ENCODE results near the gene ZNF431. TPM values are rescaled to one million over a fixed set of nuclear protein-coding genes. Genes with fewer than 3 reads are reported as not detected.
"Not testable (repeated sequence)": the region's sequence is repeated elsewhere in the genome, so short reads cannot be mapped to it uniquely, and the experiment has no call there.

ZNF431 gene
- total RNA-seq, 1 experiment from 2014 or later = 9.2 TPM

GRCh38 chr19:21138130-21138529 is 3.7 kb upstream of the ZNF431 start:
- CTCF ChIA-PET = no interaction called here
- H3K9me2 ChIP-seq (replicated peaks; ENCODE audit: low read length) = no peaks in the 10 kb centered on the region
- 0 out of 2 replicates have a peak, but pooled peaks cover 6% of the 10 kb centered on the region for H3K4me1 ChIP-seq (ENCODE audit: insufficient read depth, low read length)
- H2AFZ ChIP-seq (ENCODE audit: low read length) = no peak overlapping the region
- no TSS peak for BruUV-seq (replicated peaks)
- H3K4me3 ChIP-seq (ENCODE audit: low read length) = no peak overlapping the region
- no peaks in the 10 kb centered on the region for H4K20me1 ChIP-seq (ENCODE audit: low read length)
- peaks cover 13% of the 10 kb centered on the region for H3K79me2 ChIP-seq (ENCODE audit: low read length)
- ATAC-seq = no peak
- no peak for TF ChIP-seq CTCF (conservative IDR thresholded peaks at IDR 0.05; ENCODE audit: low read depth, low read length)
- TF ChIP-seq EZH2 (IDR thresholded peaks at IDR 0.05; ENCODE audit: low read length, unreplicated experiment) = no peak
- TF ChIP-seq EZH2phosphoT487 (IDR thresholded peaks at IDR 0.05; ENCODE audit: borderline replicate concordance, low read length) = no peak
- no peaks in the 10 kb centered on the region for H3K27me3 ChIP-seq (ENCODE audit: low read length)
- H3K9me3 ChIP-seq (ENCODE audit: low read length) = no peaks in the 10 kb centered on the region
- no peaks in the 10 kb centered on the region for H3F3A ChIP-seq (ENCODE audit: low read length, unreplicated experiment)
- no peak for DNase-seq
- H3K27ac ChIP-seq (ENCODE audit: low read length) = no peak overlapping the region
- H3K36me3 ChIP-seq (ENCODE audit: low read depth, low read length) = 0 out of 2 replicates have a peak, but pooled peaks cover under 1% of the 10 kb centered on the region
- POLR2A ChIA-PET (ENCODE audit: unreplicated experiment) = no interaction called here
- intact Hi-C loops (cut with micrococcal nuclease) = no loop called here
- no peak overlapping the region for H3K4me2 ChIP-seq (ENCODE audit: low read length)
- no peak overlapping the region for H3K9ac ChIP-seq (ENCODE audit: low read length)

GRCh38 chr19:21141006-21141405 is 834 bp upstream of the ZNF431 start:
- DNase-seq; H3K27ac ChIP-seq (ENCODE audit: low read length); intact Hi-C loops (cut with micrococcal nuclease); H3K4me3 ChIP-seq (ENCODE audit: low read length); H3F3A ChIP-seq (ENCODE audit: low read length, unreplicated experiment); ATAC-seq; POLR2A ChIA-PET (ENCODE audit: unreplicated experiment); H4K20me1 ChIP-seq (ENCODE audit: low read length); H3K4me2 ChIP-seq (ENCODE audit: low read length); H3K9me2 ChIP-seq (replicated peaks; ENCODE audit: low read length); H3K4me1 ChIP-seq (ENCODE audit: insufficient read depth, low read length); BruUV-seq (replicated peaks); H3K27me3 ChIP-seq (ENCODE audit: low read length); CTCF ChIA-PET; H3K9ac ChIP-seq (ENCODE audit: low read length): not testable (repeated sequence)
- Histone ChIP-seq H3K79me2 (ENCODE audit: low read length) (peaks cover 18% of the 10 kb centered on the region), H2AFZ (ENCODE audit: low read length) (0 out of 2 replicates have a peak overlapping the region, but pooled peaks have one; percentile 15), H3K36me3 (ENCODE audit: low read depth, low read length) (peaks cover 26% of the 10 kb centered on the region), H3K9me3 (ENCODE audit: low read length) (0 out of 2 replicates have a peak, but pooled peaks cover 11% of the 10 kb centered on the region)

- H3F3A ChIP-seq (ENCODE audit: low read length, unreplicated experiment) = no peaks in the 10 kb centered on the region
- TF ChIP-seq CTCF (conservative IDR thresholded peaks at IDR 0.05; ENCODE audit: low read depth, low read length) = no peak
- H3K9me2 ChIP-seq (replicated peaks; ENCODE audit: low read length) = no peaks in the 10 kb centered on the region
- ChIA-PET POLR2A (ENCODE audit: unreplicated experiment) (no interaction called here), CTCF (no interaction called here)
- ATAC-seq = no peak
- 0 out of 2 replicates have a peak, but pooled peaks cover 6% of the 10 kb centered on the region for H3K4me1 ChIP-seq (ENCODE audit: insufficient read depth, low read length)
- no TSS peak for BruUV-seq (replicated peaks)
- peaks cover 50% of the 10 kb centered on the region for H3K36me3 ChIP-seq (ENCODE audit: low read depth, low read length)
- peak overlapping the region; percentile 90 for H3K4me3 ChIP-seq (ENCODE audit: low read length)
- no peak for DNase-seq
- peaks cover 18% of the 10 kb centered on the region for H3K79me2 ChIP-seq (ENCODE audit: low read length)
- H4K20me1 ChIP-seq (ENCODE audit: low read length) = no peaks in the 10 kb centered on the region
- peaks cover 14% of the 10 kb centered on the region for H3K9me3 ChIP-seq (ENCODE audit: low read length)
- no peaks in the 10 kb centered on the region for H3K27me3 ChIP-seq (ENCODE audit: low read length)
- H3K9ac ChIP-seq (ENCODE audit: low read length) = no peak overlapping the region
- intact Hi-C loops (cut with micrococcal nuclease) = no loop called here
- no peak overlapping the region for H3K27ac ChIP-seq (ENCODE audit: low read length)
- H2AFZ ChIP-seq (ENCODE audit: low read length) = no peak overlapping the region
- peak overlapping the region; percentile 89; the same call in 1 of the 2 replicates for H3K4me2 ChIP-seq (ENCODE audit: low read length)
Observed at GRCh38 chr19:21143428-21143827, 1.6 kb downstream of the ZNF431 start.

Data from PC-3 (cell line).